Keratinocyte (primary cell): Measurements from ENCODE around the gene TELO2. TPM values are rescaled to one million over a fixed set of nuclear protein-coding genes. Genes with fewer than 3 reads are reported as not detected.

ENCODE experiments used
- DNase-seq: peaks from one replicate; pipeline ENCODE4 v3.0.0-alpha.2; 2011; ENCODE audit warnings: low read depth, missing footprints, low spot score
- FAIRE-seq: peaks from 2 replicates; lab custom pipeline; 2011; peaks lifted over from hg19 to GRCh38; lab: Jason Lieb, UNC
- H2AFZ ChIP-seq: 2 replicates; pipeline ENCODE4 v1.6.0; 2012; ENCODE audit warnings: low read length, control low read depth, inconsistent platforms; ENCODE audit not compliant: control insufficient read depth
- H3K27ac ChIP-seq: 2 replicates; pipeline ENCODE4 v1.5.1; 2011; ENCODE audit warnings: low read length; ENCODE audit not compliant: control insufficient read depth, insufficient read depth
- H3K27me3 ChIP-seq: 3 replicates; pipeline ENCODE4 v1.6.0; 2011; ENCODE audit warnings: low read length; ENCODE audit not compliant: control insufficient read depth, insufficient read depth; ENCODE audit errors: extremely low read depth
- H3K36me3 ChIP-seq, 2 experiments: 2 replicates in 1 of 2; 3 replicates in 1 of 2; pipeline ENCODE4 v1.5.1; 2011; ENCODE audit warnings: low read length in 2 of 2, mild to moderate bottlenecking in 1 of 2; ENCODE audit not compliant: control insufficient read depth in 2 of 2, insufficient read depth in 2 of 2; ENCODE audit errors: extremely low read depth in 1 of 2
- H3K4me1 ChIP-seq: 3 replicates; pipeline ENCODE4 v1.5.1; 2011; ENCODE audit warnings: low read length; ENCODE audit not compliant: control insufficient read depth, insufficient read depth; ENCODE audit errors: extremely low read depth
- H3K4me2 ChIP-seq: 3 replicates; pipeline ENCODE4 v1.6.0; 2011; ENCODE audit warnings: low read depth, low read length; ENCODE audit not compliant: control insufficient read depth, insufficient read depth; ENCODE audit errors: extremely low read depth
- H3K4me3 ChIP-seq, 3 experiments: fragments of 200-600 bp in 1 of 3; sonication (generic) in 1 of 3; 2 replicates in 2 of 3; 3 replicates in 1 of 3; pipeline ENCODE4 v1.5.1; 2011 to 2016; ENCODE audit warnings: low read length in 3 of 3, mild to moderate bottlenecking in 3 of 3, control low read depth in 2 of 3, inconsistent platforms in 1 of 3, low read depth in 1 of 3, mixed read lengths in 1 of 3, mixed run types in 1 of 3, moderate library complexity in 1 of 3; ENCODE audit not compliant: control insufficient read depth in 2 of 3, insufficient read depth in 2 of 3; ENCODE audit errors: extremely low read depth in 1 of 3
- H3K79me2 ChIP-seq: 2 replicates; pipeline ENCODE4 v1.6.0; 2012; ENCODE audit warnings: low read length; ENCODE audit not compliant: control insufficient read depth, insufficient read depth
- H3K9ac ChIP-seq: 3 replicates; pipeline ENCODE4 v1.6.0; 2011; ENCODE audit warnings: low read length; ENCODE audit not compliant: control insufficient read depth, insufficient read depth; ENCODE audit errors: extremely low read depth
- H3K9me1 ChIP-seq: 3 replicates; pipeline ENCODE4 v1.6.0; 2011; ENCODE audit warnings: low read length; ENCODE audit not compliant: control insufficient read depth, insufficient read depth; ENCODE audit errors: extremely low read depth
- H3K9me3 ChIP-seq: 2 replicates; pipeline ENCODE4 v1.5.1; 2012; ENCODE audit warnings: low read depth, low read length; ENCODE audit not compliant: control insufficient read depth
- H4K20me1 ChIP-seq: 3 replicates; pipeline ENCODE4 v1.6.0; 2011; ENCODE audit warnings: low read length; ENCODE audit not compliant: control insufficient read depth, insufficient read depth; ENCODE audit errors: extremely low read depth
- CTCF ChIP-seq, 3 experiments: IDR thresholded peaks in 1 of 3; conservative IDR thresholded peaks in 1 of 3; optimal IDR thresholded peaks in 1 of 3; 2 replicates in 2 of 3; 3 replicates in 1 of 3; pipeline versions ENCODE3 to v1.5.1; 2011; ENCODE audit warnings: low read length in 3 of 3, mild to moderate bottlenecking in 3 of 3, moderate library complexity in 2 of 3, control low read depth in 1 of 3, inconsistent platforms in 1 of 3; ENCODE audit not compliant: insufficient read depth in 2 of 3; ENCODE audit errors: extremely low read depth in 1 of 3
- EZH2 ChIP-seq: IDR thresholded peaks from one replicate; pipeline ENCODE4 v1.6.1; 2012; ENCODE audit warnings: inconsistent platforms, mild to moderate bottlenecking, low read length, moderate library complexity
- dilution Hi-C: fragments of 300-500 bp; cut with MboI; formaldehyde crosslinking; loops from one replicate; pipeline ENCODE4 v1.7.0; 2020; ENCODE audit warnings: low sequenced_read_pairs; ENCODE audit not compliant: extremely low pct_ligation_motif_present
- polyA plus RNA-seq, 5 experiments: library from polyadenylated mRNA; depleted of rRNA in 3 of 5; stranded (reverse) in 3 of 5; stranded (forward) in 1 of 5; unstranded in 1 of 5; fragments of >200 nt; gene quantifications; 1 replicate in 1 of 5; 2 replicates in 3 of 5; 3 replicates in 1 of 5; pipeline versions ENCODE4 v1.2.1 to v1.2.3, GENCODE V29; 2011 to 2012; ENCODE audit warnings: missing spikeins in 2 of 5, low read depth in 1 of 5, low replicate concordance in 1 of 5

The TELO2 gene
- polyA plus RNA-seq, 1 donor (not counting 4 experiments of a cell fraction or from before 2014, with no cell fraction given) = 7.9 TPM

- H3K4me2 ChIP-seq = no peak overlapping the region
- DNase-seq (no peak), FAIRE-seq (no peak)
- H3K9ac ChIP-seq = no peak overlapping the region
- peaks cover 6% of the 10 kb centered on the region for H3K4me1 ChIP-seq
- H3K9me3 ChIP-seq = no peaks in the 10 kb centered on the region
- no peak overlapping the region for H2AFZ ChIP-seq
- no peaks in the 10 kb centered on the region for H3K9me1 ChIP-seq
- H3K4me3 ChIP-seq = no peak overlapping the region
- dilution Hi-C loops = no loop called here
- H4K20me1 ChIP-seq = no peaks in the 10 kb centered on the region
- H3K27me3 ChIP-seq = no peaks in the 10 kb centered on the region
- H3K36me3 ChIP-seq = peaks cover 11% of the 10 kb centered on the region in 2 experiments
- TF ChIP-seq EZH2 = no peak
- no peak for TF ChIP-seq CTCF (optimal IDR thresholded peaks at IDR 0.05 in 1 of 3, IDR thresholded peaks at IDR 0.05 in 1 of 3, conservative IDR thresholded peaks at IDR 0.05 in 1 of 3; ENCODE audit: extremely low read depth in 1 of 3, insufficient read depth in 2 of 3, low read length in 3 of 3)
- peaks cover 23% of the 10 kb centered on the region for H3K79me2 ChIP-seq
- no peak overlapping the region for H3K27ac ChIP-seq
These were observed 5.9 kb downstream of the TELO2 start for GRCh38 chr16:1498899-1499676.

GRCh38 chr16:1499756-1500464, 6.8 kb downstream of the TELO2 start:
- H4K20me1 ChIP-seq = no peaks in the 10 kb centered on the region
- no peak overlapping the region for H3K4me2 ChIP-seq
- FAIRE-seq (no peak), DNase-seq (no peak)
- no peak overlapping the region for H3K27ac ChIP-seq
- no peak overlapping the region for H3K4me3 ChIP-seq
- H2AFZ ChIP-seq = no peak overlapping the region
- H3K36me3 ChIP-seq = peaks cover 11 to 13% of the 10 kb centered on the region in 2 experiments
- H3K4me1 ChIP-seq = no peaks in the 10 kb centered on the region
- H3K27me3 ChIP-seq = no peaks in the 10 kb centered on the region
- H3K9me3 ChIP-seq = no peaks in the 10 kb centered on the region
- TF ChIP-seq CTCF (optimal IDR thresholded peaks at IDR 0.05 in 1 of 3, IDR thresholded peaks at IDR 0.05 in 1 of 3, conservative IDR thresholded peaks at IDR 0.05 in 1 of 3; ENCODE audit: extremely low read depth in 1 of 3, insufficient read depth in 2 of 3, low read length in 3 of 3) = no peak
- TF ChIP-seq EZH2 = no peak
- no peaks in the 10 kb centered on the region for H3K9me1 ChIP-seq
- H3K79me2 ChIP-seq = peaks cover 16% of the 10 kb centered on the region
- H3K9ac ChIP-seq = no peak overlapping the region
- dilution Hi-C loops = no loop called here
